Neural crest cell (in vitro differentiated cells): ENCODE measurements around the gene LRRC8E. TPM values are rescaled to one million over a fixed set of nuclear protein-coding genes. Genes with fewer than 3 reads are reported as not detected.
A peak's percentile ranks its signal among the peaks of the same experiment; 100 is the strongest.

Experiments
- DNase-seq: peaks from one replicate; pipeline ENCODE4 v3.0.0; 2021; ENCODE audit warnings: low read depth, mixed read lengths, low spot score
- H3K27ac Mint-ChIP-seq: one replicate; pipeline ENCODE4 v1.8.0; 2021; ENCODE audit warnings: mild to moderate bottlenecking, mixed read lengths; ENCODE audit not compliant: unreplicated experiment
- H3K27me3 Mint-ChIP-seq: 2 replicates; pipeline ENCODE4 v1.8.0; 2021; ENCODE audit warnings: low read depth, mild to moderate bottlenecking, mixed read lengths
- H3K36me3 Mint-ChIP-seq: 2 replicates; pipeline ENCODE4 v1.8.0; 2021; ENCODE audit warnings: low read depth, mild to moderate bottlenecking, mixed read lengths
- H3K4me1 Mint-ChIP-seq: 2 replicates; pipeline ENCODE4 v1.8.0; 2021; ENCODE audit warnings: mixed read lengths
- H3K4me3 Mint-ChIP-seq: one replicate; pipeline ENCODE4 v1.8.0; 2021; ENCODE audit warnings: mild to moderate bottlenecking, mixed read lengths
- H3K9me3 Mint-ChIP-seq: 2 replicates; pipeline ENCODE4 v1.8.0; 2021; ENCODE audit warnings: mixed read lengths
- CTCF ChIP-seq: fragments of 200-600 bp; sonication (generic); conservative IDR thresholded peaks from 2 replicates; pipeline ENCODE4 v1.5.0; 2021; ENCODE audit warnings: antibody characterized with exemption, mild to moderate bottlenecking
- long read RNA-seq: library from polyadenylated mRNA; unstranded; transcript quantifications from one replicate; pipeline ENCODE4 v2.0.0, GENCODE V29; 2020
- total RNA-seq: library from RNA; stranded (reverse); gene quantifications from 2 replicates; pipeline ENCODE4 v1.2.1, GENCODE V29; 2021

LRRC8E gene
- 0.51 and 1.0 TPM in 2 replicates for total RNA-seq
- long read RNA-seq, result 0 reads

GRCh38 chr19:7888145-7888825 is at the start of gene LRRC8E:
Gene LRRC8E, plus strand, starts transcription at chr19:7888510. Its CDS starts 7,094 bp downstream, at chr19:7895604.
- Mint-ChIP-seq H3K9me3 (no peaks in the 10 kb centered on the region), H3K4me1 (no peaks in the 10 kb centered on the region), H3K27ac (no peak within 1 kb of the TSS), H3K27me3 (peaks cover 40% of the 10 kb centered on the region), H3K4me3 (no peak within 1 kb of the TSS), H3K36me3 (no peaks in the 10 kb centered on the region)
- no peak for TF ChIP-seq CTCF
- DNase-seq, result peak; percentile 46

GRCh38 chr19:7839476-7839875 is 48.8 kb upstream of the LRRC8E start:
- Mint-ChIP-seq H3K27me3 (no peaks in the 10 kb centered on the region), H3K27ac (no peak overlapping the region), H3K4me1 (no peaks in the 10 kb centered on the region), H3K4me3 (no peak overlapping the region), H3K36me3 (no peaks in the 10 kb centered on the region), H3K9me3 (no peaks in the 10 kb centered on the region)
- TF ChIP-seq CTCF, result no peak
- no peak for DNase-seq

GRCh38 chr19:7840629-7841028 is 47.7 kb upstream of the LRRC8E start:
- H3K9me3 Mint-ChIP-seq, result no peaks in the 10 kb centered on the region
- H3K36me3 Mint-ChIP-seq, result no peaks in the 10 kb centered on the region
- DNase-seq, result no peak
- no peak for TF ChIP-seq CTCF
- H3K27ac Mint-ChIP-seq, result no peak overlapping the region
- no peaks in the 10 kb centered on the region for H3K4me1 Mint-ChIP-seq
- no peaks in the 10 kb centered on the region for H3K27me3 Mint-ChIP-seq
- no peak overlapping the region for H3K4me3 Mint-ChIP-seq

GRCh38 chr19:7841751-7842660 is 46.3 kb upstream of the LRRC8E start:
- H3K4me3 Mint-ChIP-seq, result no peak overlapping the region

More at GRCh38 chr19:7841751-7842660, 46.3 kb upstream of the LRRC8E start:
- no peak for TF ChIP-seq CTCF
- Mint-ChIP-seq H3K4me1 (no peaks in the 10 kb centered on the region), H3K27ac (no peak overlapping the region), H3K9me3 (no peaks in the 10 kb centered on the region), H3K27me3 (no peaks in the 10 kb centered on the region), H3K36me3 (no peaks in the 10 kb centered on the region)
- no peak for DNase-seq
